ENCODE data around the gene SPTLC2. TPM values are rescaled to one million over a fixed set of nuclear protein-coding genes. Genes with fewer than 3 reads are reported as not detected.
A peak's percentile ranks its signal among the peaks of the same experiment; 100 is the strongest.

SPTLC2 gene
- total and polyA plus RNA-seq, 2 of the 13 experiments (the other 11 are each of a cell fraction or from before 2014, with no cell fraction given) = 17.4 to 17.5 TPM

GRCh38 chr14:77616454-77617229 is at the start of gene SPTLC2 (continued):
- TF ChIP-seq GMEB1 (CRISPR knock-in tag; IDR thresholded peaks at IDR 0.05; ENCODE audit: borderline replicate concordance) (peak; percentile 72; the same call in 1 of the 2 replicates), FLYWCH1 (CRISPR knock-in tag; IDR thresholded peaks at IDR 0.05) (no peak), ARID5B (CRISPR knock-in tag; IDR thresholded peaks at IDR 0.05) (peak; percentile 54; the same call in 1 of the 2 replicates), ELF1 (CRISPR knock-in tag; IDR thresholded peaks at IDR 0.05) (peak; percentile 95), CREM (IDR thresholded peaks at IDR 0.05) (peak; percentile 46; the same call in 1 of the 2 replicates), CREM (CRISPR knock-in tag; IDR thresholded peaks at IDR 0.05) (no peak), GABPA (IDR thresholded peaks at IDR 0.05; ENCODE audit: low read depth, low read length) (peak; percentile 63), GABPA (CRISPR knock-in tag; IDR thresholded peaks at IDR 0.05; ENCODE audit: low read depth) (peak; percentile 90), KDM3A (CRISPR knock-in tag; IDR thresholded peaks at IDR 0.05; ENCODE audit: low read depth) (peak; percentile 33; the same call in 1 of the 2 replicates), TMF1 (CRISPR knock-in tag; IDR thresholded peaks at IDR 0.05; ENCODE audit: low read depth) (no peak), ZNF451 (CRISPR knock-in tag; IDR thresholded peaks at IDR 0.05) (peak; percentile 68; the same call in 1 of the 2 replicates), ZNF558 (CRISPR knock-in tag; IDR thresholded peaks at IDR 0.05; ENCODE audit: borderline replicate concordance) (no peak; the same call in 1 of the 2 replicates), RNF219 (CRISPR knock-in tag; IDR thresholded peaks at IDR 0.05) (no peak), PITX1 (CRISPR knock-in tag; IDR thresholded peaks at IDR 0.05) (no peak; the same call in 1 of the 2 replicates), ZBTB37 (CRISPR knock-in tag; IDR thresholded peaks at IDR 0.05) (no peak), RBM39 (IDR thresholded peaks at IDR 0.05; ENCODE audit: low read depth, low read length, poor library complexity, severe bottlenecking) (no peak), ZNF660 (CRISPR knock-in tag; IDR thresholded peaks at IDR 0.05; ENCODE audit: borderline replicate concordance, low read depth) (no peak), RFXANK (CRISPR knock-in tag; IDR thresholded peaks at IDR 0.05) (0 out of 2 replicates have a peak, but pooled peaks have one; percentile 16), RARG (CRISPR knock-in tag; IDR thresholded peaks at IDR 0.05; ENCODE audit: low read depth) (no peak), ZNF768 (CRISPR knock-in tag; IDR thresholded peaks at IDR 0.05) (no peak), ZNF576 (CRISPR knock-in tag; IDR thresholded peaks at IDR 0.05) (no peak)
